Mesothelial cell of epicardium (in vitro differentiated cells): Measurements from ENCODE around the gene LGALS8. TPM values are rescaled to one million over a fixed set of nuclear protein-coding genes. Genes with fewer than 3 reads are reported as not detected.
A peak's percentile ranks its signal among the peaks of the same experiment; 100 is the strongest.
"Not testable (repeated sequence)": the region's sequence is repeated elsewhere in the genome, so short reads cannot be mapped to it uniquely, and the experiment has no call there.

Experiments used
- DNase-seq, 2 experiments: peaks; one replicate each; pipeline ENCODE4 v3.0.0; 2021; ENCODE audit warnings: low spot score in 2 of 2; ENCODE audit not compliant: unreplicated experiment in 2 of 2
- H3K27ac Mint-ChIP-seq: 2 replicates; pipeline ENCODE4 v1.8.0; 2021; ENCODE audit warnings: mixed read lengths
- H3K27me3 Mint-ChIP-seq: 2 replicates; pipeline ENCODE4 v1.8.0; 2021; ENCODE audit warnings: low read depth, mixed read lengths
- H3K36me3 Mint-ChIP-seq: 2 replicates; pipeline ENCODE4 v1.8.0; 2021; ENCODE audit warnings: mixed read lengths
- H3K4me1 Mint-ChIP-seq: 2 replicates; pipeline ENCODE4 v1.8.0; 2021; ENCODE audit warnings: mixed read lengths
- H3K4me3 Mint-ChIP-seq: 2 replicates; pipeline ENCODE4 v1.8.0; 2021; ENCODE audit warnings: mild to moderate bottlenecking, moderate library complexity, mixed read lengths
- H3K9me3 Mint-ChIP-seq: 2 replicates; pipeline ENCODE4 v1.8.0; 2021; ENCODE audit warnings: mixed read lengths
- total RNA-seq: library from RNA; stranded (reverse); gene quantifications from 3 replicates; pipeline ENCODE4 v1.2.1, GENCODE V29; 2021
- TF ChIP-seq, protein P1 (sequence below): fragments of 200-600 bp; sonication (generic); IDR thresholded peaks from one replicate; pipeline ENCODE4 v1.5.0; 2021; ENCODE audit warnings: antibody characterized with exemption; ENCODE audit not compliant: unreplicated experiment

Gene LGALS8
- total RNA-seq, 1 donor from 2014 or later, result 67.6 TPM

DNA sequence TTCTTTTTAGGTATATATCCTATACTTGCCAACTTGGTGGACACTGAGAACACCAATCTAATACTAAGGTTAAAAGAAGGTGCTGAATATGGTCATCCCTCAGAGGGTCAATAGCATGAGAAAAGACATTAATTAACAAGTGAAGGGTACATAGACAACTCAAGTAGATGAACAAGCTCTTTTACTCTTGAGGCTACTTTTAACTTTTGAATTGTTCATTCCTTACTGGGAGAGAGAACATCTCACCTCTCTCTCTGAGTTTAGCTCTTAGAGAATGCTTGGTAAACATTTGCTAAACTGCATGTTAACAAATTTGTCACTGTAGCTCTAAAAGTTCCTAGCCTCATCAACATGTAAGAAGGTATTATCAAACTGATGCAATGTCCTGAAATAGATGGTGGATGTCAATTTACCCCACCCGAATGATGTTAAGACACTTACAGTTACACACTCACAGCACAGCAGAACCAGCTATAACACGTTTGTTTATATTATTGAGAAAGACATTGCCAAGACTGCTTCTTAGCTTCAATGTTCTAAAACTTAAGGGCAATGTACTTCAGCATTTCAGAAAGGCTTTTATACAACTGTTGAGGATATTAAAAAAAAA, 44.6 kb downstream of the LGALS8 start:
- H3K36me3 Mint-ChIP-seq, result peaks cover 49% of the 10 kb centered on the region
- H3K27ac Mint-ChIP-seq, result no peak overlapping the region
- TF ChIP-seq, protein P1, sequence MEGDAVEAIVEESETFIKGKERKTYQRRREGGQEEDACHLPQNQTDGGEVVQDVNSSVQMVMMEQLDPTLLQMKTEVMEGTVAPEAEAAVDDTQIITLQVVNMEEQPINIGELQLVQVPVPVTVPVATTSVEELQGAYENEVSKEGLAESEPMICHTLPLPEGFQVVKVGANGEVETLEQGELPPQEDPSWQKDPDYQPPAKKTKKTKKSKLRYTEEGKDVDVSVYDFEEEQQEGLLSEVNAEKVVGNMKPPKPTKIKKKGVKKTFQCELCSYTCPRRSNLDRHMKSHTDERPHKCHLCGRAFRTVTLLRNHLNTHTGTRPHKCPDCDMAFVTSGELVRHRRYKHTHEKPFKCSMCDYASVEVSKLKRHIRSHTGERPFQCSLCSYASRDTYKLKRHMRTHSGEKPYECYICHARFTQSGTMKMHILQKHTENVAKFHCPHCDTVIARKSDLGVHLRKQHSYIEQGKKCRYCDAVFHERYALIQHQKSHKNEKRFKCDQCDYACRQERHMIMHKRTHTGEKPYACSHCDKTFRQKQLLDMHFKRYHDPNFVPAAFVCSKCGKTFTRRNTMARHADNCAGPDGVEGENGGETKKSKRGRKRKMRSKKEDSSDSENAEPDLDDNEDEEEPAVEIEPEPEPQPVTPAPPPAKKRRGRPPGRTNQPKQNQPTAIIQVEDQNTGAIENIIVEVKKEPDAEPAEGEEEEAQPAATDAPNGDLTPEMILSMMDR, result no peak
- H3K27me3 Mint-ChIP-seq, result no peaks in the 10 kb centered on the region
- H3K4me1 Mint-ChIP-seq, result peaks cover 18% of the 10 kb centered on the region
- H3K9me3 Mint-ChIP-seq, result no peaks in the 10 kb centered on the region
- H3K4me3 Mint-ChIP-seq, result no peak overlapping the region
- DNase-seq, result no peak

- H3K4me1 Mint-ChIP-seq, result peaks cover 29% of the 10 kb centered on the region
- H3K9me3 Mint-ChIP-seq, result no peaks in the 10 kb centered on the region
- no peak for DNase-seq
- H3K27me3 Mint-ChIP-seq, result no peaks in the 10 kb centered on the region
- H3K36me3 Mint-ChIP-seq, result peaks cover 26% of the 10 kb centered on the region
- TF ChIP-seq, protein P1, result no peak
- no peak overlapping the region for H3K4me3 Mint-ChIP-seq
- H3K27ac Mint-ChIP-seq, result peak overlapping the region; percentile 80
These were observed 51.7 kb downstream of the LGALS8 start for GRCh38 chr1:236575523-236575922.

DNA sequence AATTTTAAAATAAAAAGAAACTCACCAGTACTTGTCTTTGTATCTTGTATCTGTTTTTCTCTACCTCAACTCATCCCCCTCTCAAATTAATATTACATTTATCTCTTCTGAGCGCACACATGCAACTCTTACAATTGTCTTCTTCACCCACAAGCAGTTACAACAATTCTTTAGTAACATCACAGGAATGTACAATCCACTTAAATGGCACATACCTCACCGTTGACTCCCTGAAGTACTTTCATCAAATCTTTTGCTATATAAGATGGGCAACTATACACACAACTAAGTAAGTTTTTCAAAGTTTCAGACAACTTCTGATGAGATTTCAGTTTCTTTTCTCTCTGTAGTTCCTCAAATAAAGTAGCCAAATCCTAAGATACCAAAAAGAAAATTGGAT, 52.2 kb downstream of the LGALS8 start:
- TF ChIP-seq, protein P1, result no peak
- no peaks in the 10 kb centered on the region for H3K9me3 Mint-ChIP-seq
- peaks cover 27% of the 10 kb centered on the region for H3K36me3 Mint-ChIP-seq
- H3K4me1 Mint-ChIP-seq, result peaks cover 29% of the 10 kb centered on the region
- no peaks in the 10 kb centered on the region for H3K27me3 Mint-ChIP-seq
- DNase-seq, result no peak
- peak overlapping the region; percentile 36 for H3K27ac Mint-ChIP-seq
- no peak overlapping the region for H3K4me3 Mint-ChIP-seq

DNA sequence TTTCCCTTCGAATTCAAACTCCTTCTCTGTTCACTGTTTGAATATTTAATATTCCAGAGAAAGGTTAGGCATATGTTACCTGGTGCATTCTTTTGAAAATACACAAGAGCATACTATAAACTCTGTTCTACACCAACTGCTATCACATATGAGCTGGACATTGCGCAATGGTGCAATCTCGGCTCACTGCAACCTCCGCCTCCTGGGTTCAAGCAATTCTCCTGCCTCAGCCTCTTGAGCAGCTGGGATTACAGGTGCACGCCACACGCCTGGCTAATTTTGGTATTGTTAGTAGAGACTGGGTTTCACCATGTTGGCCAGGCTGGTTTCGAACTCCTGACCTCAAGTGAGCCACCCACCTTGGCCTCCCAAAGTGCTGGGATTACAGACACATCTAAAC, 53.3 kb downstream of the LGALS8 start:
- DNase-seq, result not testable (repeated sequence)

GRCh38 chr1:236578661-236579060, 54.9 kb downstream of the LGALS8 start:
- Mint-ChIP-seq H3K27me3 (no peaks in the 10 kb centered on the region), H3K36me3 (peaks cover 34% of the 10 kb centered on the region), H3K4me1 (peaks cover 20% of the 10 kb centered on the region), H3K27ac (no peak overlapping the region), H3K9me3 (no peaks in the 10 kb centered on the region), H3K4me3 (no peak overlapping the region)
- TF ChIP-seq, protein P1, result no peak
- DNase-seq, result no peak

More for the DNA sequence above, 53.3 kb downstream of the LGALS8 start:
- Mint-ChIP-seq H3K4me1 (peaks cover 29% of the 10 kb centered on the region), H3K36me3 (peaks cover 32% of the 10 kb centered on the region)
- not testable (repeated sequence) for H3K9me3 Mint-ChIP-seq, H3K27ac Mint-ChIP-seq, H3K27me3 Mint-ChIP-seq, H3K4me3 Mint-ChIP-seq

DNA sequence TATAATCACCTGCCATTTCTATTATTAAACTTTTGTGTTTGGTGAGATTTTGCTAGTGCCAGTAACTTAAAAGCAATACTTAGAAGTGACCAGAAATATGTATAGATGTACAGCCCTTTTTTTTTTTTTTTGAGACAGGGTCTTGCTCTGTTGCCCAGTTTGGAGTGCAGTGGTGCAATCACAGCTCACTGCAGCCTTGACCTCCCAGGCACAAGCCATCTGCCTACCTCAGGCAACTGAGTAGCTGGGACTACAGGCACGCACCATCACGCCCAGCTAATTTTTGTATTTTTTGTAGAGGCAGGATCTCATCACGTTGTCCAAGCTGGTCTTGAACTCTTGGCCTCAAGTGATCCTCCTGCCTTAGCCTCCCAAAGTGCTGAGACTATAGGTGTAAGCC, 56.6 kb downstream of the LGALS8 start:
- not testable (repeated sequence) for H3K4me3 Mint-ChIP-seq, H3K27ac Mint-ChIP-seq, H3K9me3 Mint-ChIP-seq, H3K27me3 Mint-ChIP-seq, H3K4me1 Mint-ChIP-seq, DNase-seq
- H3K36me3 Mint-ChIP-seq, result peaks cover 46% of the 10 kb centered on the region

GRCh38 chr1:236581528-236581927, 57.7 kb downstream of the LGALS8 start:
- no peaks in the 10 kb centered on the region for H3K9me3 Mint-ChIP-seq
- H3K27me3 Mint-ChIP-seq, result no peaks in the 10 kb centered on the region
- no peaks in the 10 kb centered on the region for H3K4me1 Mint-ChIP-seq
- H3K27ac Mint-ChIP-seq, result no peak overlapping the region
- DNase-seq, result no peak
- no peak overlapping the region for H3K4me3 Mint-ChIP-seq
- TF ChIP-seq, protein P1, result no peak
- peaks cover 46% of the 10 kb centered on the region for H3K36me3 Mint-ChIP-seq
